ENCODE data around the gene BRIP1. TPM values are rescaled to one million over a fixed set of nuclear protein-coding genes. Genes with fewer than 3 reads are reported as not detected.
"Not testable (repeated sequence)": the region's sequence is repeated elsewhere in the genome, so short reads cannot be mapped to it uniquely, and the experiment has no call there.

Gene BRIP1
- total RNA-seq, 1 donor from 2014 or later = 0.11 TPM

- intact Hi-C loops (cut with DNase I) = no loop called here
- DNase-seq (ENCODE audit: low spot score) = no peak
Measured at GRCh38 chr17:61684172-61684571, 179.2 kb downstream of the BRIP1 start.

GRCh38 chr17:61683466-61683865 lies 179.9 kb downstream of the BRIP1 start:
- no peak for DNase-seq (ENCODE audit: low spot score)
- intact Hi-C loops (cut with DNase I) = no loop called here

- no peak for DNase-seq (ENCODE audit: low spot score)
- intact Hi-C loops (cut with DNase I) = no loop called here
Measured at GRCh38 chr17:61680921-61681320, 182.4 kb downstream of the BRIP1 start.

DNA sequence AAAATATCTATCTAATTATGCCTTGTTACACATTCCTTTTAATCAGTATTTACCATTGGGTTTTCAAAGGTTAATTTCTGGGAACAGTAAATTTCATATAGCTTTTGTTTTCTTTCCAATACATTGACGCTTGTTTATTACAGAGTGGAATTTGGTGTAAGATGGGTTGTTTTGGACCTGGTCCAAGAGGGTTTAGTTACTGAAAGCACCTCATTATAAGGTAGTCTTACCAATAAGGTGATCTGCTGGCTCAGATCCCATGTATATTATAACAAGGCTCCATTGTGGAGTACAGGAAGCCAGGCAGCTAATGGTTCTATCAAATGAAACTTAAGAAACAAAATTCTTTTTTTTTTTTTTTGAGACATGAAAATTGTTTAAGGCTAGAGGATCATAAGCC lies 185.0 kb downstream of the BRIP1 start:
- intact Hi-C loops (cut with DNase I) = no loop called here
- no peak for DNase-seq (ENCODE audit: low spot score)

DNA sequence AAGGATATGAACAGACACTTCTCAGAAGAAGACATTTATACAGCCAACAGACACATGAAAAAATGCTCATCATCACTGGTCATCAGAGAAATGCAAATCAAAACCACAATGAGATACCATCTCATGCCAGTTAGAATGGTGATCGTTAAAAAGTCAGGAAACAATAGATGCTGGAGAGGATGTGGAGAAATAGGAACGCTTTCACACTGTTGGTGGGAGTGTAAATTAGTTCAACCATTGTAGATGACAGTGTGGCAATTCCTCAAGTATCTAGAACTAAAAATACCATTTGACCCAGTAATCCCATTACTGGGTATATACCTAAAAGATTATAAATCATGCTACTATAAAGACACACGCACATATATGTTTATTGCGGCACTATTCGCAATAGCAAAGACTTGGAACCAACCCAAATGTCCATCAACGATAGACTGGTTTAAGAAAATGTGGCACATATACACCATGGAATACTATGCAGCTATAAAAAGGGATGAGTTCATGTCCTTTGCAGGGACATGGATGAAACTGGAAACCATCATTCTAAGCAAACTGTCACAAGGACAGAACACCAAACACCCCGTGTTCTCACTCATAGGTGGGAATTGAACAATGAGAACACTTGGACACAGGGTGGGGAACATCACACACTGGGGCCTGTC lies 186.0 kb downstream of the BRIP1 start:
- DNase-seq (ENCODE audit: low spot score); intact Hi-C loops (cut with DNase I): not testable (repeated sequence)

DNA sequence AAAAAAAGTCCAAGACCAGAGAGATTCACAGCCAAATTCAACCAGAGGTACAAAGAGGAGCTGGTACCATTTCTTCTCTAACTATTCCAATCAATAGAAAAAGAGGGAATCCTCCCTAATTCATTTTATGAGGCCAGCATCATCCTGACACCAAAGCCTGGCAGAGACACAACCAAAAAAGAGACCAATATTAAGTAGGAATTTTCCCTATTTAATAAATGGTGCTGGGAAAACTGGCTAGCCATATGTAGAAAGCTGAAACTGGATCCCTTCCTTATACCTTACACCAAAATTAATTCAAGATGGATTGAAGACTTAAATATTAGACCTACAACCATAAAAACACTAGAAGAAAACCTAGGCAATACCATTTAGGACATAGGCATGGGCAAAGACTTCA lies 186.8 kb downstream of the BRIP1 start:
- intact Hi-C loops (cut with DNase I); DNase-seq (ENCODE audit: low spot score): not testable (repeated sequence)

GRCh38 chr17:61674609-61675008 lies 188.7 kb downstream of the BRIP1 start:
- intact Hi-C loops (cut with DNase I); DNase-seq (ENCODE audit: low spot score): not testable (repeated sequence)

DNA sequence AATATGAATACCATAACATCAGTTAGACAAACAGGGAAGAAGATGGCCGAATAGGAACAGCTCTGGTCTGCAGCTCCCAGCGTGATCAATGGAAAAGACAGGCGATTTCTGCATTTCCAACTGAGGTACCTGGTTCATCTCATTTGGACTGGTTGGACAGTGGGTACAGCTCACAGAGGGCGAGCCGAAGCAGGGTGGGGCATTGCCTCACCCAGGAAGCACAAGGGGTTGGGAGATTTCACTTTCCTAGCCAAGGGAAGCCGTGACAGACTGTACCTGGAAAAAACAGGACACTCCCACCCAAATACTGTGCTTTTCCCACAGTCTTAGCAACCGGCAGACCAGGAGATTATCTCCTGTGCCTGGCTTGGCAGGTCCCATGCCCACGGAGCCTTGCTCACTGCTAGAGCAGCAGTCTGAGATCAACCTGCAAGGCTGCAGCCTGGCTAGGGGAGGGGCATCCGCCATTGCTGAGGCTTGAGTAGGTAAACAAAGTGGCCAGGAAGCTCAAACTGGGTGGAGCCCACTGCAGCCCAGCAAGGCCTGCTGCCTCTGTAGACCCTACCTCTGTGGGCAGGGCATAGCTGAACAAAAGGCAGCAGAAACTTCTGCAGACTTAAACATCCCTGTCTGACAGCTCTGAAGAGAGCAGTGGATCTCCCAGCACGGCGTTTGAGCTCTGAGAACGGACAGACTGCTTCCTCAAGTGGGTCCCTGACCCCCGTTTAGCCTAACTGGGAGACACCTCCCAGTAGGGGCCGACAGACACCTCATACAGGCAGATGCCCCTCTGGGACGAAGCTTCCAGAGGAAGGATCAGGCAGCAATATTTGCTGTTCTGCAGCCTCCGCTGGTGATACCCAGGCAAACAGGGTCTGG lies 190.1 kb downstream of the BRIP1 start:
- DNase-seq (ENCODE audit: low spot score); intact Hi-C loops (cut with DNase I): not testable (repeated sequence)

DNA sequence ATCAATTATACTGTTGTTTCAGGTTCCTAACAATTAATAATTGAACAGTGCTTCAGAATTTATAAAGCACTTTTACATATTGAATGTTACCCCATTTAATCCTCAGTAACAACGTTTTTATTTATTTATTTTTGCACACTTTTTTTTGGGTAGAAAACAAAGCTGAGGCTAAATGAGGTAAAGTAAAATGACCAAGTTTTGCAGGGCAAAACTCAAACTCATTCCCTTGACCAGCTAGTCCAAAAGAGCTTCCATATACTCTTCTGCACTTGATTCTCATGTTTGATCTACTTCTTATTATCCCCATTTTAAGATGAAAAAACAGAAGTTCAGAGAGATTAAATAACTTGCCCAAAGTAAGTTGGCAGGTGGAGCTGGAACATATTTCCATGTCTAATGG lies 191.2 kb downstream of the BRIP1 start:
- intact Hi-C loops (cut with DNase I) = no loop called here
- DNase-seq (ENCODE audit: low spot score) = no peak

- no peak for DNase-seq (ENCODE audit: low spot score)
- intact Hi-C loops (cut with DNase I) = no loop called here
Measured at GRCh38 chr17:61670691-61671090, 192.6 kb downstream of the BRIP1 start.

DNA sequence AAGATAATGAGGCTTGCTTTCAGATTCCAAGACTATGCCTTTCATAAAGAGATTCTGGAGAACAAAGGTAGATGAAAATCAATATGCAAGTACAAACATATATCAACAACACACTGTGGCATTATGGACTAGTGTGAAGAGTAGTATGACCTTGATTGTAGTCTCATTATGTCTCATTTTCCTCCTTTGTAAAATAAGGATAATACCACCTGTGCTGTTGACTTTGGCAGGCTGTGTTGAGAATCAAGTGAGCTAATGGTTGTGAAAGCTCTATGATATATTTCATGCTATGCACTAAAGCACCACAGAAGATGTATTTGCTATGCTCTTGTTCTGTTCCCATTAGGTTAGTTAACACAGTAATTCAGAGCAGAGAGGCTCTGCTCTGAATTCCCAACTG lies 193.8 kb downstream of the BRIP1 start:
- DNase-seq (ENCODE audit: low spot score) = no peak
- intact Hi-C loops (cut with DNase I) = no loop called here

- intact Hi-C loops (cut with DNase I) = no loop called here
- DNase-seq (ENCODE audit: low spot score) = no peak
Measured at GRCh38 chr17:61668486-61668885, 194.8 kb downstream of the BRIP1 start.

DNA sequence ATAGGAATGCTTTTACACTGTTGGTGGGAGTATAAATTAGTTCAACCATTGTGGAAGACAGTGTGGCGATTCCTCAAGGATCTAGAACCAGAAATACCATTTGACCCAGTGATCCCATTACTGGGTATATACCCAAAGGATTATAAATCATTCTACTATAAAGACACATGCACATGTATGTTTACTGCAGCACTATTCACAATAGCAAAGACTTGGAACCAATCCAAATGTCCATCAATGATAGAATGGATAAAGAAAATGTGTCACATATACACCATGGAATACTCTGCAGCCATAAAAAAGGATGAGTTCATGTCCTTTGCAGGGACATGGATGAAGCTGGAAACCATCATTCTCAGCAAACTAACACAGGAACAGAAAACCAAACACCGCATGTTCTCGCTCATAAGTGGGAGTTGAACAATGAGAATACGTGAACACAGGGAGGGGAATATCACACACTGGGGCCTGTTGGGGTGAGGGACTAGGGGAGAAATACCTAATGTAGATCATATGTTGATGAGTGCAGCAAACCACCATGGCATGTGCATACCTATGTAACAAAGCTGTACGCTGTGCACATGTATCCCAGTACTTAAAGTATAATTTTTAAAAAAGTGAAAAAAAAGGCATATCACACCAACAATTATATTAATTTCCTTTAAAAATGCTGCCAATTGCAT lies 196.8 kb downstream of the BRIP1 start:
- intact Hi-C loops (cut with DNase I); DNase-seq (ENCODE audit: low spot score): not testable (repeated sequence)

DNA sequence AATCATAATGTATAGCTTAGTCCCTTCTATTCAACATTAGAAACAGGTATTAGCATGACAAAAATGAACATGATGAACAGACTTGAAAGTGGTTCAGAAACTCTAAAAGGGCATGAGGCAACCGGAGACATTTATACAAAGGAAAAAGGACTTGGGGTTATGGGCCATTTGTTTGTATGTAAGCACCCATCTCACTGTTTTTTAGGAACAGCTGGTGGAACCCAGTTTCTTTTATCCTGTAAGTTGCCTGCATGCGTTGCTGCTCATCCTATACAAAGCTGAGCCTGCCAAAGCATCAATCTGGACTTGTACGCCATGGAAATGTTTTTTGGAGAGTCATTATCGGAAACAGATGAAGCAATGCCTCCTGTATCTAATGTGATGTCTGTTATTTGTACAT lies 200.0 kb downstream of the BRIP1 start:
- intact Hi-C loops (cut with DNase I) = no loop called here
- DNase-seq (ENCODE audit: low spot score) = no peak

GRCh38 chr17:61662741-61663140 lies 200.6 kb downstream of the BRIP1 start:
- DNase-seq (ENCODE audit: low spot score) = no peak
- intact Hi-C loops (cut with DNase I) = no loop called here

GRCh38 chr17:61662186-61662585 lies 201.1 kb downstream of the BRIP1 start:
- DNase-seq (ENCODE audit: low spot score) = no peak

GRCh38 chr17:61660746-61661485 lies 202.4 kb downstream of the BRIP1 start:
- no peak for DNase-seq (ENCODE audit: low spot score)
- intact Hi-C loops (cut with DNase I) = no loop called here

More at GRCh38 chr17:61662186-61662585, 201.1 kb downstream of the BRIP1 start:
- intact Hi-C loops (cut with DNase I) = no loop called here

- intact Hi-C loops (cut with DNase I) = no loop called here
- no peak for DNase-seq (ENCODE audit: low spot score)
Measured at GRCh38 chr17:61659437-61659836, 203.9 kb downstream of the BRIP1 start.

GRCh38 chr17:61658183-61658582 lies 205.1 kb downstream of the BRIP1 start:
- intact Hi-C loops (cut with DNase I) = no loop called here
- no peak for DNase-seq (ENCODE audit: low spot score)

DNA sequence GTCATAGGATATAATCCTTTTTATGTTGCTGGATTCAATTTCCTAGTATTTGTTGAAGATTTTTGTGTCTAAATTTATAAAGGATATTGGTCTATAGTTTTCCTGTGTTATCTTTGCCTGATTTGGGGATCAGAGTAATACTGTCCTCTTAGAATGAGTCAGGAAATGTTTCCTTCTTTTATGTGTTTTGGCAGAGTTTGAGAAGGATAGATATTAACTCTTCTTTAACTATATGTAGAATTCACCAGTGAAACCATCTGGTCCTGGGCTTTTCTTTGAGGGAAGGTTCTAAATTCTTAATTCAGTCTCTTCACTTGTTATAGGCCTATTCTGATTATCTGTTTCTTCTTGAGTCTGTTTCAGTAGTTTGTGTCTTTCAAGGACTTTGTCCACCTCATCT lies 206.0 kb downstream of the BRIP1 start:
- no peak for DNase-seq (ENCODE audit: low spot score)
- intact Hi-C loops (cut with DNase I) = no loop called here
